HG03342 (cell line): ENCODE results near the gene CLCF1.

Source experiments
- ATAC-seq: cut with Tn5 transposase; IDR thresholded peaks from one replicate; pipeline ENCODE4 v1.9.1; 2021; ENCODE audit warnings: mild to moderate bottlenecking, moderate library complexity; ENCODE audit not compliant: unreplicated experiment

CLCF1 gene

GRCh38 chr11:67364169-67364568 lies 9.2 kb downstream of the CLCF1 start:
- ATAC-seq, result no peak

GRCh38 chr11:67357831-67358670 lies 15.3 kb downstream of the CLCF1 start:
- ATAC-seq, result no peak

- no peak for ATAC-seq
These were observed 16.4 kb downstream of the CLCF1 start for GRCh38 chr11:67356864-67357561.

GRCh38 chr11:67356387-67356863 lies 17.0 kb downstream of the CLCF1 start:
- ATAC-seq, result no peak

DNA sequence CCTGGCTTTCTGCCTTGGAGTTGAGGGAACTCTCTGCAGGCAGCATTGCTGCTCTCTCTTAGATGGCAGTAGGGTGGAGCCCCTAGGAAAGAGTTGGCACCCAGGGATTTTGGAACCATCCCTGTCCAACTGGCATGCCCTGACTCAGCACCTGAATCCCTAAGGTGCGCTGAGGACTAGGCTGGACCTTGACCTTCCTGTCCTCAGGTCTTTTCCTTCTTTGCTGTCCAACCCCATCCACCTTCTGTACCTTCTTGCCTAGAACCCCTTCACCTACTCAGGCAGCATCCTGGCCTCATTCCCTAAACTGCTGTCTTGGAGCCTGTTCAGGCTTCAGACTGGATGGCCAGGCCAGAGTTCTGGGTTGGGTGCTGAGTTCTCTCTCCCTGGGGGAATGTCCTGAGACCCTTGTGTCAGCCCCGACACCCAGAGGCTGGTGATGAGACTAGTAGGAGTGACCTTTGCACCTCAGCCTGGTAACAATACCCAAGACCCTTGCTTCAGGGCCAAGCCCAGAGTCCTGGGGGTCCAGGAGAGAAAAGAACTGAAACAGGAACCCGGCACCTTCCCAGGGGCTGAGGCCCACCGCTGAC lies 17.5 kb downstream of the CLCF1 start:
- ATAC-seq, result no peak

GRCh38 chr11:67355023-67355793 lies 18.2 kb downstream of the CLCF1 start:
- no peak for ATAC-seq

DNA sequence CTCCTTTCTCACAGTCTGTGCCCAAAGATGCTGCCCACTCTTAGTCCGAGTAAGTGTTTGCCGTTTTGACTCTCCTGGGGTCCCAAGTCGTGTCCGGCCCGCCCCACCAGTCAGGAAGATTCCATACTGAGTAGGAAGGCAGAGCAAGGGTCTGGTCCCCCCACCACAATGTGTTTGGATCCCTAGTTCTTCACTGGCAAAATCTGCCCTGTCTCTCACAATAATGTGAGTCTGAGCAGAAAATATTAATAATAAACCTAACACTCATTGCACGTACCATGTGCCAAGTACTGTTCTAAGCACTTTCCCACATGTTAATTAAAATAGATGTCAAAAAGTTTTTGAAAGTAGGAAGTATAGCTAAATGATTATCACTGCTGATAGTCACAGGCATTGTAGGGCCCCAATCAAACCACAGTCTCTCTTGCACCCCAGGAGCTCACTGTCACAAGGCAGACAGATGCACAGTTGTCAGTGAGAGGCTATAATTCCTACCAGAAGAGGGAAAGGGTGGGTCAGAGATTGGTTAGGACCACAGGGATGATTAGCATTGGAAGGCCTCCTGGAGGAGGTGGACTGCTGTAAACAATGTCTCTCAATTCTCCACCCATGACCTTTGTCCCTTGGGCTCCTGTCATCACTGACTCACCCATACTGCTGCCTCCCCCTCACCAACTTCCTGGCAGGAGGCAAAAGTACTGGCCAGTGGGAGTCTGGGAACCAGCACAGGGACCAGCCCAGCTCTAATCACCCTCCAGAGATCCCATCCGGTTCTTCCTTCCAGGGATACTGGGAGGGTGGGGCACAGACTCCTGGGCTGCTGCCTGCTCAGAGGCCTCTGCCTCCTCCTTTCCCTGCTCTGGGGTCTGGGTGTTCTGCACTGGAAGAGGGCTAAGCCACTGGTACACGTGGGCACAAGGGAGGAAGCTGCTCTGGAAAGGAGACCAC lies 19.0 kb downstream of the CLCF1 start:
- no peak for ATAC-seq

- peak; percentile 75 for ATAC-seq
These were observed 19.9 kb downstream of the CLCF1 start, which contains the start of gene POLD4 for GRCh38 chr11:67353317-67354074. TSS of gene POLD4 (minus strand) at chr11:67353546. CDS start at chr11:67353399, 147 bp downstream.

DNA sequence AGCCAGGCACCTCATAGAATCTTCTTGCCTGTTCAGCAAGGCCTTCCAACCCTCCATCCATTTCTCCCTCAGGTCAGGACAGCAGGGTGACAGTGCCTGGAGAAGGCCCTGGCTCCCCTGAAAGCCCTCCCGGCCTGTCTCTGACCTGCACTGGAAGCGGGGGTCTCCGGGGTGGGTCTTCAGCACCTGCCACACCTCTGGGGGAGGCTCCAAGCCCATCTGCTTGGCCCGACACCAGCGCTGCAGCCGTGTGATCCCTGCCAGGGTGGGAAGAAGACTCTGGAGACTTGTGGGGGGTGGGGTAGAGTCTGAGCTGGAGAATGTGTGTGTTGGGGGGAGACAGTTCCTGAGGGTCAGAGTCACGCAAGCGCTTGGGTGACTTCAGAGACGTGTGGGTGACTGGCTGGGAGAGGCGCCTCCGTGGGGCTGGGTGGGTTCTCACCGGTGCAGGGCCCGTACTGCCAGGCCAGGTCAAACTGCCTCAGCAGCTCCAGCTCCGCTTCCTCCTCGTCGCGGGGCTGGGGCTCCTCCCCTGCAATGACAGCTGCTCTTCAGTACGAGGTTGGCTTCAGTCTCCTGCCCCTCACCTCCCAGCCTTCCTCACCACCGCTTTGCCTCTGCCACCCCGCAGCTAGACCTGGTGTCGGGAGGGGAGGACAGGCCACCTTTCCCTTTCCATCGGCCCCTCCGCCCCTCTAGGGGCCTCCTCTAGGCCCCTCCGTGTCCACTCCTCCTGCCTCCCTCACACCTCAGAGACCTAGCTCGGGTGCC lies 20.7 kb downstream of the CLCF1 start:
- peak; percentile 17 for ATAC-seq

DNA sequence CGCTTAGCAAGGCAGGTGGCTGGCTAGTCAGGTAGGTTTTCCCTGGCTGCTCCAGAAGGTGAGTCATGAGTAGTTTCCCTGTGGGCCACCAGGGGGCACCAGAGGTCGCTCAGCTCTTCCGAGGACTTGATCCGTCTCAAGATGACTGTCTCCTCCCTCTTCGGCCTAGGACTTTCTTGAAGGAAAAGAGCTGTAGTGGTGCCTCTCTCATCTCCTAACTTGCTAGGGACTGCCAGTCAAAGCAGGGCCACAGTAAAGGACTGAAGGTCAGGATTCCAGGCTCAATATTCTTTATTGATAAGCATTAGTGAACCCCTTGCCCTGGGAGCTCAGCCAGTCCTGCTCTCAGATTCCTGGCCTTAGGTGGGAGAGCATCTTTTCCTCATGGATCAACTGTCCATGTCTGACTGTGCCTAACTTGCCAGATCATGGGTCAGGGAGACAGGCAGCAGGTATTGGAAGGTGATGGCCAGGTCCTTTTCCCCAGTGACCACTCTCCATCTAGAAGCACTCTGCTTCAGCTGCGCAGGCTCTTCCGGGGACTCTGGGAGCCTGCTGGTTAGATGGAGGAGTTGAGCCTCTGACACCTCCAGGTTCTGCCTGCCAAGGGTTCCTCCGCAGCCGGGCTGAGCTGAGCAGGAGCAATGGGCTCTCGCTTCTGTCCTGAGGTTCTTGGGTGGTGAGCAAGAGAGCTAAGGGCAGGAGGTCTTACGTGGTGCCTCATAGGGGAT lies 22.0 kb downstream of the CLCF1 start:
- ATAC-seq, result no peak

DNA sequence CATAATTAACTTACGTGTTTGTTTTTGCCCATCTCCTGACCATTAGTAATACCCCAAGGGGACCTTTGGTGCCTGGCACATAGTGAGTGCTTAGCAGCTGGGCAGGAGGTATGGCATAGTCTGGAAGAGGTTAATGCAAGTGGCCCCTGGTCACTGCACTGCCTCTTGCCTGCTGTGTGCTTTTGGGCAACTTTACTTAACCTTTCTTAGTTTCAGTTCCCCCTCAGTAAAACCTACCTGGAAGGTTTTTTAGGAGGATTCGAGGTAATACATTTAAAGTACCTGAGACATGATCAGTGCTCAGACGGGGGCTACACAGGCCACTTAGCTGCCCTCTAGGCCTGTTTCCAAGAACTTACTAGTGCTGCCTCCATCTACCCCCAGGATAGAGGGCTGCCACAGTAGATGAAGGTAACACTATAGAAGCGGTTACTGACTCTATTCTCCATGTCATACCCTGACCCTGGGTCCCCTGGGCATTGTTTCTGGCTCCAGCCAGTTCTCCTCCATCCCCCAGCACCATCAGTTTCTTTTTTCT lies 23.4 kb downstream of the CLCF1 start:
- ATAC-seq, result no peak

- ATAC-seq, result no peak
These were observed 23.9 kb downstream of the CLCF1 start for GRCh38 chr11:67349457-67349856.

- ATAC-seq, result no peak
These were observed 24.4 kb downstream of the CLCF1 start for GRCh38 chr11:67349036-67349435.

DNA sequence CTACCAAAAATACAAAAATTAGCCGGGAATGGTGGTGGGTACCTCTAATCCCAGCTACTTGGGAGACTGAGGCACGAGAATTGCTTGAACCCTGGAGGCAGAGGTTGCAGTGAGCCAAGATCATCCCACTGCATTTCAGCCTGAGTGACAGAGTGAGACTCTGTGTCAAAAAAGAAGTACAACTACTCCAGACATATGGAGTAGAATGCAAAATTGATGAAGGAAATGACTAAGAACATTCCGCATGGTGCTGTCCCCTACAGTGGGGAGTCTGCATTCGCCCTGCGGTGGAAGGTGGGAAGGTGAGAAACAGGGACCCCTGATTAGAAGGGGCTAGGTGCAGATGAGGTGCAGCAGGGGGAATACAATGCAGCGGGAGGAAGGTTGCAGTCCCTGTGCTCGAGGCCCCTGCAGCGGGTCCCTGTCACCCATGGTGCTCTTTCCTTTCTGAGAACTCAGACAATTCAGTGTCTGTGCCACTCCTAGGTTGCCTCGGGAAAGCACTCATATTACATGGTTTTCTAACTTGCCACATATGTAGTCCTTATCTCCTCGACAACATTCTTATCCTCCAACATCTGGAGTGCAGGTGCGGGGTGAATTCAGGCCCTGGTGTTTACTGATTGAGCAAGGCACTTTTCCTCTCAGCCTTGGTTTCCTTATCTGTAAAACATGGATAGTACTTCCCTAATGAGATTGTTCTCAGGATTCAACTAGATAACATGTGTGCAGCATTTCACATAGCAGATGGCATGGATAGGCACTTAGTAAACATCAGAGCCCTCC lies 25.2 kb downstream of the CLCF1 start:
- ATAC-seq, result no peak

GRCh38 chr11:67345920-67346819 lies 27.2 kb downstream of the CLCF1 start:
- no peak for ATAC-seq
